Measurements from ENCODE around the gene NHP2.
"Not testable (repeated sequence)": the region's sequence is repeated elsewhere in the genome, so short reads cannot be mapped to it uniquely, and the experiment has no call there.

Gene NHP2

DNA sequence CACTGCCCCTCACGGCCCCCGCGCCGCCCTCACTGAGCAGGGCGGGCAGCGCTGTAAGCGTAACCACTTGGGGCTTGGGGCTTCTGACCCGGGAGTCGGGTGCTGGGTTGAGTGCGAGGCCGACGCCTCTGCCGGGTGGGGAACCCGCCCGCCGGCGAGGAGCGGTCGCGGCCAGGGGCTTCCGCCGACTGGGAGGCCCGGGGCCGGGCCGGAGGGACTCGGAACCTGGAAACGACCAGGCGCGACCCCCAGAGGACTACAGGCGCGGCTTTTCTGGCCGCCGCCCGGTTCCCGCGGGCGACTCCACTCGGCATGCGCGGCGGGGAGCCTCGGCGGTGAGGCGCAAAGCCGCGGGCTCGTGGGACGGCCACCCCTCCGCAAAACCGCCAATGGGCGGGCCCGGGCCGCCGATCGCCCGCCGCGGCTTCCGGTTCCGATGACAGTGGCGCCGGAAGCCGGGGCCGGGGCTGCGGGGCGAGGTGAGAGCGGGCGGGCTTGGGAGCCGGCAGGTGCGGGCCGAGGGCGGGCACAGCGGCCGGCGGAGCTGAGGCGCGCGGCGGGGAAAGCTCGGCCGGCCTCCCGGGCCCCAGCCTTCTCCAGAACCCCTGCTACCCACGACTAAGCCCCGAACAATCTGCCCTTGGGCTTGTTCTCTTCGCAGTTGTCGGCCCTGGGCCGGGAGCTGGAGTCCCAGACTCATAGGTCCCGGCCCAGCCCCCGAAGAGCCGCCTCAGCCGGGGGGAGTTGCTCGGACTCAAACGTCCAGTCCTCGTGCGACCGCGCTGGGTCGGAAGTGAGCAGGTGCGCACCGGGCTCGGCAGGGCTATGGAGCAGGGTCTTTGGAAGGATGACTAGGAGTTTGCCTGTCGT is 22.9 kb downstream of the NHP2 start, which contains the start of gene RMND5B:
Gene RMND5B, plus strand, starts transcription at position 439 of the 870 bp plus-strand sequence. CDS start 7,106 bp downstream, outside the sequence.
- DNase-seq (ENCODE audit: low spot score): peak; percentile 79

DNA sequence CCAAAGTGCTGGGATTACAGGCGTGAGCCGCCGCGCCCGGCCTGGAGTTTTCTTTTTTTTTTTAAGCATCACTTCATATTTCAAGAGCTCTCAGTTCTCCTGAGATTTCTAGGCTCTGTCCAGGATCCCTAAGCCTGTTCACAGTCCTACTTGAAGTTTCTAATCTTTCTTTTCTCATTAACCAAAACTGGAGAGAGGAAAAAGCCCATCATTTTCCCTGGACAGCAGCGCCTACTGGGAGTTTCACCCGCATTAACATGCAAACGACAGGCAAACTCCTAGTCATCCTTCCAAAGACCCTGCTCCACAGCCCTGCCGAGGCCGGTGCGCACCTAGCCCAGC is 23.5 kb downstream of the NHP2 start:
- not testable (repeated sequence) for DNase-seq (ENCODE audit: low spot score)

DNA sequence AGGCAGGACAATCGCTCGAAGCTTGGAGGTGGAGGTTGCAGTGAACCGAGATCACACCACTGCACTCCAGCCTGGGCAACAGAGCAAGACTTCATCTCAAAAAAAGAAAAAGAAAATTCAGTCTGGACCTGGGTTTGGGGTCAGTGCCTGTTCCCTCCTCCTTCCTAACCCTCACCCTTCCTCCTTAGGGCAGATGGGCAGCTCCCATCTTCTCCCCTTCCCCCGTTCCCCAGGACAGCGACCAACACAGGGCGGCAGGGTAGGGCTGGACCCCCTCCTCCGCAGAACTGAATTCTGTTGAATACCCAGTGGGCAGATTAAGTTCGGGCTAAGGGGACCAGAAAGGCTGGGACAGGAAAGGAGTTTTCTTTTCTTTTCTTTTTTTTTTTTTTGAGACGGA is 24.4 kb downstream of the NHP2 start:
- DNase-seq (ENCODE audit: low spot score): no peak

DNA sequence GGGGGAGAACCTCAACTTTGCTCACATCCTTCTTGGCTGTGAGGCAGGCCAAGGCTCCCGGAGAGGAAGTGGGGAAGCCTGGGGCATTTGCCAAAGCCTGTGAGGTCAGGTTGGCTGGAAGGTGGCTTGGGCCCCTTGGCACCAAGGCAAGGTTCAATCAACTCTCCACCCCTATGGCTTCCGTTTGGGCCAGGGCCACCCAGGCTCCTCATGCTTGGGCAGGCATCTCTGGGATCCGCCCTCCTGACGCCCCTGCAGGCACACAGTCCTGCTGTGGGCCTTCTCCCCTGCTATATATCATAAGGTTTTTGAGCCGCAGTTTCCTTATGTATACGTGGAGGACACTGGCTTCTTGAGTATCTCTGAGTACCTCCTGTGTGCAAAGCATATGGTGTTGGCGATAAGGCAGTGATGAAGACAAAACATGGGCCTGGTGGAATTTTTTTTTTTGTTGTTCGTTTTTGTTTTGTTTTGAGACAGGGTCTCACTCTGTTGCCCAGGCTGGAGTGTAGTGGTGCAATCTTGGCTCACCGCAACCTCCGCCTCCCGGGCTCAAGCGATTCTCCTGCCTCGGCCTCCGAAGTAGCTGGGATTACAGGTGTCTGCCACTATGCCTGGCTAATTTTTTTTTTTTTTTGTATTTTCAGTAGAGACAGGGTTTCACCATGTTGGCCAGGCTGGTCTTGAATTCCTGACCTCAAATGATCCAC is 26.2 kb downstream of the NHP2 start:
- not testable (repeated sequence) for DNase-seq (ENCODE audit: low spot score)

DNA sequence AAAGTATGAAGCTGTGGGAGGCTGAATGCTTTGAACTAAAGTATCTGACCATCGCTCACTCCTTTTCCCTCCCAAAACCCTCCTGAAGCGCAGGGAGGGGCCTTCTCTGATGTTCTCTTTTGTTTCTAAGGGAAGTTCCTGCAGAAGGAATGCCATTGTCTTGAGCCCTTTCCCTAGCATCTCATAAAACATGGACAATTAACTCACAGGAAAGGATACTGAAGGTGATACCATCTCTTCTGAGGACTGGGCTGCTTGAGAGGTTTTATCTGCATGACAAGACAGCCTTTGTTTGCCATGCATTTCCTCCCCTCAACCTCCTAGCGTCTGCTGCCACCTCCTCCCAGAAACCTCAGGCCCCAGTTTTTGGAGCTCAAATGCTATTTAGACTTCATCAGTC is 27.1 kb downstream of the NHP2 start:
- DNase-seq (ENCODE audit: low spot score): no peak

DNA sequence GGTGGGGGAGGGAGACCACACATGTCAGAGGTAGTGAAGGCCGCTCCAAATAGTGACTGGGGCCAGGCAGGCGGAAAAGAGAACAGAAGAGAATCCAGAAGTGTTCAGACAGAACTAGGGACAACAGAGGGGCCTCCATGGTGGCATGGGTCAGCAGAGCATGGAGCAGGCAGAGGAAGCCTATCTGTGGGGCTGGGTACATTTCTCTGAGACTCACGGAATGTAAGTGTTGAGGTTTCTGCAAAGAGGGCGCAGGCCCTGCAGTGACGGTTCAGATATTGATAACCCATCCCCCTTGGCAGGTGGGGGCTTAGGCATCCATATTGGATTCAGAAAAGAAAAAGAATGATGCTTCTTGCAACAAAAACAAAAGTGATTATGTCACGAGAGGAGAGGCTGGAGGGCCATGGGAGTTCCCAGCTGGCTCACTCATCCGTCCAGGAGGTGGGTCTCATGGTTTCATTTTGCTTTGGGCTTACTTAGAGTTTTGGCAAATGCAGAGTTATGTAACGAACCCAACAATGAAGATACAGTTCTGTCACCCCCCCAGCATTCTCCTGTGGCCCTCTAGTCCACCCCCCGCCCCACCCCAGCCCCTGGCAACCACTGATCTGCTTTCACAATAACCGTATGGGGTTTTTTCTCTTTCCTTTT is 28.3 kb downstream of the NHP2 start:
- DNase-seq (ENCODE audit: low spot score): no peak

DNA sequence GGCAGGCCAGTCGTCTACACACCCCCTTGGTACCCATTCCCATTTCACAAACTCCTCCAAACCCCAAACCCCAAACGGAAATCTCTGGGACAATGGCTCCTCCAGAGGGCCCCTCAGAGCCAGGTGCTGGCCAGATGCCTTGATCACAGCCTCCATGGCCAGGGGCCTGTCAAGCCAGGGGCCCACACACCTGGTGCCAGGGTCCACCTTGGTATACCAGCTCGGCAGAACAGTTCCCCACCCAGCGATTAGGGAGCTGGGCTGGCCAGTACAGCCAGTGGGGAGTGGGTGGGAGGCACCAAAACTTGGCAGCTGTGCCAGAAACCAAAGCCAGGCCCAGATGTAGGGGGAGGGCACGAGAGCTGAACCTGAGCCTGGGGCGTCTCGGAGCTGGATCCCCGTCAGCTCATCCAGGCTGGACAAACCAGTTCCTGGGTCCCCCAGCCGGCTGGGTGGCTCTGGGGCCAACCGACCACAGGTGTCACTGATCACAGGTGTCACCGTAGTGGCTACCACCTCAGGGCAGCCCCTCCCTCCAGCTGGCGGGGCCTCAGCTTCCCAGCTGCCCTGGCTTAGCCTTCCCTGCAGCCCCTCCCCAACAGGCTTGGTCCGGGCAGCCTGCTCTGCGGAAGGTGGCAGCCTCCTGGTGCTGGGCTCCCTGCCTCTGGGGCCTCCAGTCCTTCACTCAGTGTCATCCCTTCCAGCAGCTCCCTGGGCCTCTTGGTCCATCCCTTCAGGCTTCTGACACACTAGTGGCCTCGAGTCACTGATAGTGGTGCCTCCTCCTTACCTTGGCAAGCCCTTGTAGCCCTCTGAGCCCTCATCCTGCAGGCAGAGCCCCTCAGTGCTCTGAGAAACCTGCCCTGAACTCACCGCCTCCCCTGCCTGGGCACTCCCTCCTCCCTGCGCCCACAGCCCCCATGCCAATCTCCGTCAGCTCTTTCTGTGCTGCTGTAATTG is 29.4 kb downstream of the NHP2 start:
- DNase-seq (ENCODE audit: low spot score): peak; percentile 73

DNA sequence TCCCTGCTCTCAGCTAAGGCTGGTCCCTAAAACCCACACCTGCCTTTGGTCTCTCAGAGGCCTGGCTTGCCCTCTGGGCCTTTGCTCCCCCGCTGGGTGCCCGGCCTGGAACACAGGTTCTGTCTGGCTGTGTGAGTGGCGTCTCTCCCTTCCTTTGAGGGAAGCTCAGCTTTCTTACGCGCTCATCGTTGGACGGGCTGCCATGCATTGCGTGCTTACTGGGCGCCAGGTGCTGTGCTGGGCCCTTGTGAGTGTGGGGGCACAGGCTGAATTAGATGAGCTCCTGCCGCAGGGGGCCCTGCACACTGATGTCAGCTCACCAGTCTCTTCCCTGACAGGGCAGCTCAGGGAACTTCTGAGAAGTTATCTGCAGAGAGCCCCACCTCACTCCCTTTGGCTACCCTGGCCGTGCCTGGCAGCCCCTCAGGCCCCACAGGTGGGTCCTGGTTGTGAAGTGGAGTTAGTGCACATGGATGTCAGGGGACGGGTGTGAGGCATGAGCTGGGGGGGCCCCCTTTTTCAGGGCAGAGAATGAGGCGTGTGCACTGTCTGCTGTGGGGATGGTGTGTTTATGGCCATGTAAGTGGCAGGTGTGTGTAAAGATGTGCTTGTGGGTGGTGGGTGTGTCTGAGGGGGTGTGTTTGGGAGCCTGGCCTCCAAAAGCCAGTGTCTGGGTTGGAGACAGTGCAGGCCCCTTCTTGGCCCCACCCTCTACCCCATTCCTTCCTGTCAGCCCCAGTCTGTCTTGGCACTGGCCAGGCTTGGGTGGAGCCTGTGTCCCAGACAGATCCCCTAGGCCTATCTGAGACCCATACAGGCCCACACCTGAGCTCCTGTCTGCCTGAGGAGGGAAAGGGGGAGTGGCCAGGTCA is 30.4 kb downstream of the NHP2 start:
- no peak for DNase-seq (ENCODE audit: low spot score)

DNA sequence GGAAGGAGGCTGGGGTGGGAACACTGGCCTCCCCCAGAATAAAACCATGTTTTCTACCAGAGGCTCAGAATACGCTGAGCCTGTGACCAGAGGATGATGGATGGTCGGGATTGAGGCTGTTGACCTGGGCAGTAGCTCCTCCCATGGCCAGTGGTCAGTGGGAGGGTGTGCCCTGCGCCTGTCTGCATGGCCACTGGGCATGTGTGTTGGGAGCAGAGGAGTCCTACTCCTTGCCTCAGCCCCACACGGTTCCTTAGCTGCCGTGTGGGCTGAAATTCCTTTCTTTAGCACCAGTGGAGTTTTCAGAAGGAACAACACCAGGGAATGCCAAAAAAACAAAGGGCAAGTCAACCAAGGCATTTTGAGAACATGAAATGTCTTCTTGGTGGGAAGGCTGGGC is 31.3 kb downstream of the NHP2 start:
- DNase-seq (ENCODE audit: low spot score): no peak

DNA sequence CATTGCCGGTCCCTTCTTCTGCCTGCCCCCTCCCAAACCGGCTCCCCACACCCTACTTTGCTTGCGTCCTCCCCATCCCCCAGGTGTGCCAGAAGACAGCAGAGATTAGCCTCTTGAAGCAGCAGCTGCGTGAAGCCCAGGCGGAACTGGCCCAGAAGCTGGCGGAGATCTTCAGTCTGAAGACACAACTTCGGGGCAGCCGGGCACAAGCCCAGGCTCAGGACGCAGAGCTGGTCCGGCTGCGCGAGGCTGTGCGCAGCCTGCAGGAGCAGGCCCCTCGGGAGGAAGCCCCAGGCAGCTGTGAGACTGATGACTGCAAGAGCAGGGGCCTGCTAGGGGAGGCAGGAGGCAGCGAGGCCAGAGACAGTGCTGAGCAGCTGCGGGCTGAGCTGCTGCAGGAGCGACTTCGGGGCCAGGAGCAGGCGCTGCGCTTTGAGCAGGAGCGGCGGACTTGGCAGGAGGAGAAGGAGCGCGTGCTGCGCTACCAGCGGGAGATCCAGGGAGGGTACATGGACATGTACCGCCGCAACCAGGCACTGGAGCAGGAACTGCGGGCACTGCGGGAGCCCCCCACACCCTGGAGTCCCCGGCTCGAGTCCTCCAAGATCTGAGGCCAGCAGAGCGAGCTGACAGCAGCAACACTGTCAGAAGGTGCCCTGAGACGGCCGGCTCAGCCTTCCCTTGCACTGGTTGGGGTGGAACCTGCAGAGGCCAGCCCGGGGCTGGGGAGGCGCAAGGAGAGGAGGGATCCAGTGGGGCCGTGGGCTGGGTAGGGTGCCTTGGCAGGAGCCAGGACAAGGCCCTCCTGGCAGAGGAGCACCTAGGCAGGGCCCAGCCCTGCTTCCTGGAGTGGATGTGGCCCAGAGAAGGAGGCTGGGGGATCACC is 32.1 kb downstream of the NHP2 start:
- DNase-seq (ENCODE audit: low spot score): peak; percentile 86

DNA sequence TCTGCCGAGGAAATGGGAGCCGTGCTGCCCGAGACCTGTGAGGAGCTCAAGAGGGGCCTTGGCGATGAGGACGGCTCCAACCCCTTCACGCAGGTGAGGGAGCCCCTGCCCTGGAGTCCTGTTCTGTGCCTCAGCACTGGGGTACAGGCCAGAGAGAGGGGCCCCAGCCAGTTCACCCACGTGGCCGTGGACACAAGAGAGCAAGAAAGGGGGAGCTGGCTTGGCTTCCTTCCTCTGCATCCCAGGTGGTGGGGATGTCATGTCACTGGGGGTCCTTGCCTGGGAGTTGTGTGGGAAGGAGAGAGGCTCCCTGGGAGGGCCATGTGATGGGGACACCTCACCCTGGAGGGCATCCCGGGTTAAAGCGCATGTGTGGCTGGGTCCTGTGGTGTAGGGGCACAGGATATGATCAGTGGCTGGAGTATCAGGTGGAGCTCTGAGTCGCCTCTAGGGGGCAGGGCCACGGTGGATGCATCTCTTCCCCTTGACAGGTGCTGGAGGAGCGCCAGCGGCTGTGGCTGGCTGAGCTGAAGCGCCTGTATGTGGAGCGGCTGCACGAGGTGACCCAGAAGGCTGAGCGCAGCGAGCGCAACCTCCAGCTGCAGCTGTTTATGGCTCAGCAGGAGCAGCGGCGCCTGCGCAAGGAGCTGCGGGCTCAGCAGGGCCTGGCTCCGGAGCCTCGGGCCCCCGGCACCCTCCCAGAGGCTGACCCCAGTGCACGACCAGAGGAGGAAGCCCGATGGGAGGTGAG is 32.9 kb downstream of the NHP2 start:
- DNase-seq (ENCODE audit: low spot score): peak; percentile 83

DNA sequence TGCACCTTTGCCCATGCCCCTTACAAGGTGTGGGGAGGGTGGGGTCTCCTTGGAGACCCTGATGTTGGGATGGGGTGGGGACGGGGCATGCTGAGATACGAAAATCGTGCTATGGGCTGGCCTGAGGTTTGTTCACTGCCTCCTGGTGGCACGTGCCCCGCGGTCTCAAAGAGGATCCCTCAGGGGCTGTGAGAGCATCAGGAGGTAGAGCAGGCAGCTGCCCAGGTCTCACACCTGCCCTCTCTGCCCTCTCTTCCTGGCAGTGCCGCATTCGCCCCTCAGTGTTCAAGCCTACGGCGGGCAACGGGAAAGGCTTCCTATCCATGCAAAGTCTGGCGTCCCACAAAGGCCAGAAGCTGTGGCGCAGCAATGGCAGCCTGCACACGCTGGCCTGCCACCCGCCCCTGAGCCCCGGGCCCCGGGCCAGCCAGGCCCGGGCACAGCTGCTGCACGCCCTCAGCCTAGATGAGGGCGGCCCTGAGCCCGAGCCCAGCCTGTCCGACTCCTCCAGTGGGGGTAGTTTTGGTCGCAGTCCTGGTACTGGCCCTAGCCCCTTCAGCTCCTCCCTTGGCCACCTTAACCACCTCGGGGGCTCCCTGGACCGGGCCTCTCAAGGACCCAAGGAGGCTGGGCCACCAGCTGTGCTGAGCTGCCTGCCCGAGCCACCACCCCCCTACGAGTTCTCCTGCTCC is 33.6 kb downstream of the NHP2 start:
- DNase-seq (ENCODE audit: low spot score): peak; percentile 68

DNA sequence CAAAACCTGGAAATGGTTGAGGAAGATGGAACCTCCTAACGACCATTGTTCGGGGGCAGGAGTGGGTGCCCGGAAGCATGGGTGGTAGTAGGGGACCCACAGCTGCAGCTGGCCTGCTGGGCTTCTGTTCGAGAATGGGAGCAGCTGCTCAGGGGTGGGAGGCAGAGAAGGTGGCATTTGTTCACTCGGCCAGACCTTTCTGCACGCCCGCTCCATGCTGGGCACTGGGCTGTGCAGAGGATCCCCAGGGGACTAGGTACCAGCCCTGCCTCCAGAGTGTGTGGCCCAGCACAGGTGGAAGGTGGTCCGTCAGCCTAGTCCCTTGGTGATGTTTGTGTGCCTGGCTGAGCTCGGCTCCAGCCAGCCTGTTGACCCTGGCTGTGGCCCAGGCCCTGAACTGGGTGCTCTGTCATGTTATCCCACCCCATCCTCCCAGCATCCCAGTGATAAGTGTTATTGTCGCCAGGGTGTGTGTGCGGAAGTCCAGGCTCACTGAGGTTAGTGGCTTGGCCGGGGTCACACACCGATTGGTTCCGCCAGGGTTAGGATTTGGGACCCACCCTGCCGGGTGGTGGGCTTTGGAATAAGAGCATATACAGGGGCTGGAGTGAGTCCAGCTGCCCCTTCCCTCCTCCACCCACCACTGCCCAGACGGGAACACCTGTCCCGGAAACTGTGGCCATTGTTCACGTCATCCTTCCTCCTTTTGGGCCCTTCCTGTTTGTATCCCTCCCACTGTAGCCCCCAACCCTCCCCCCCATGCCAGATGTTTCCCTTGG is 35.6 kb downstream of the NHP2 start:
- DNase-seq (ENCODE audit: low spot score): peak; percentile 68

DNA sequence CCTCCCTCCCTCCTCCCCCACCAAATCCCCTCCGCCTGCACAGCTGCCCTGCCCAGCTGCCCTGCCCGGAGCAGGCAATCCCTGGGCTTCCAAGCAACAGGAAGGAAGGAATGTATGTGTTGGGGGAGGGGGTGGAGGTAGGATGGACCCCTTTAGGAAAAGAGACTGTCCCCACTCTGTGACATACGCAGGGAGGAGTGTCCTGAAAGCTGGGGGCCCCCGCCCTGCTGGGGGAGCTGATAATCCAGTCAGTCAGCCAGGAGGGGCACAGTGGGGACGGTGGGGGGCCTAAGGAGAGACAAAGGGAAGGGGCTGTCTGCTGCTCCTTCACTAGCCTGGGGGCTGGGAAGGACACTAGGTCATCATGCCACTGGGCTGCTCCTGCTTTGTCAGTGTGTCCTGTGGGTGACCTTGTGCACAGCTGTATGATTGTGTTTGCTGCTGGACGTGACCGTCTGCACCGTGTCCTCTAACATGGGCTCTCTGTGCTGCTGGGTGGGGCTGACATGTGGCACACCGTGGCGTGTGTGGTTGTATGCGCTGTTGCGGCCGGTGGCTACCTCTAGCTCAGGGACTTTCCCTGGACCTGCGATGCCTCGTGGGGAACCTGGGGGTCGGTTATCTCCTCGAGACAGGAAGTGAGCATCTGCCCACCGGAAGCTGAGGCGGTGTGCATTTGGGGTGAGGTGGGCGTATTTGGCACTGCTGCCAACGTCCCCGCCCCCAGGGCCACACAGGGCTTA is 37.4 kb downstream of the NHP2 start:
- no peak for DNase-seq (ENCODE audit: low spot score)

DNA sequence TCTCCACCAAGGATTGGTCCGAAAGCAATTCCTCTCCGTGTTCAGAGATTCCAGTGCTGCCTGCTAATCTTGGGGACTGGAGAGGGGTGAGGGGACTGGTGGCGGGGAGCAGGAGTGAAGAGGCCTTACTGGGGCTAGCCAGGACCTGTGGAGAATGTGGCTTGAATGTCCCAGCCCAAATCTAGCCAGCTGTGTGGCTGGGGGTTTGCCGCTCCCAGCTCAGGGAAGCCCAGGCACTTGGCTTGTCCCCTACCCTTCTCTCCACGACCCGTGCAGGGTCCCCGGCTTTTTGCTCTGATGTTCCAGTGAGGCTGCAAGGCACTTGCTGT is 37.9 kb downstream of the NHP2 start:
- peak; percentile 67 for DNase-seq (ENCODE audit: low spot score)

DNA sequence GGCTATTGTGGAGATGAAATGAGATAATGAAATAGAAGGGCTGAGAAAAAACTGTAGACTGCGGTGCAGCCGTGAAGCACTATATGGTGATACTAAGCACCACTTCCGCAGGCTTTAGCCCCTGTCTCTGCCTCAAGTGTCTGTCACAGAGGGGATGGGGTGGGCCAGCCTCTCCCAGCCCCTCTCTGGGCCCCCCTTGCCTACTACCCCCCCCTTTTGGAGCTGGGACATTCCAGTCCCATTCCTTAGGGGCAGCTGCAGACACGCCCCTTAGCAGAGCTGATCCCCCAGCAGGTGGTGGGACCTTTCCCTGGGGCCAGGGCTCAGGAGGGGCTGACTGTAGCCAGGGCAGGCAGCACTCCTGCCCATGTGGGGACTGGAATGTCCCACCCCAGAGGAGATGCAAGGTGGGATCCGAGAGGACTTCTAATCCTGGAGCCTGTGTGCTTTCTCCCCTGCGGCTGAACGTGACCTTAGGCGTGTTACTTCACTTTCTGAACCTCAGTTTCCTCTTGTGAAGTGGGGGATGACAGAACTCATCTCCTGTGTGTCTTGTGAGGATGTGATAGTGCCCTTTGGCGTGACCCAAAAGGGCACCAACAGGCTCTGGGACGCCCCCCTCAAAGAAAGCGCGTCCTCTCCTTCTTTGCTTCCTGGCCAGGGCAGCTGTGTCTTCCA is 38.4 kb downstream of the NHP2 start:
- DNase-seq (ENCODE audit: low spot score): peak; percentile 72

Measured in left forelimb (tissue), 1 donor.